HG02840 (cell line): ENCODE measurements around the gene HOXC6.

ENCODE experiments used
- ATAC-seq: cut with Tn5 transposase; IDR thresholded peaks from one replicate; pipeline ENCODE4 v1.9.1; 2021; ENCODE audit warnings: mild to moderate bottlenecking, moderate library complexity, moderate number of reproducible peaks; ENCODE audit not compliant: unreplicated experiment, low FRiP score

Gene HOXC6

GRCh38 chr12:54012631-54013409, 15.4 kb upstream of the HOXC6 start:
- ATAC-seq, result no peak

- no peak for ATAC-seq
Measured at GRCh38 chr12:54014377-54015017, 13.7 kb upstream of the HOXC6 start.

GRCh38 chr12:54015018-54015931, 13.0 kb upstream of the HOXC6 start:
- ATAC-seq, result no peak

- ATAC-seq, result no peak
Measured at GRCh38 chr12:54016051-54016450, 12.2 kb upstream of the HOXC6 start.

GRCh38 chr12:54016478-54016964, 11.7 kb upstream of the HOXC6 start:
- no peak for ATAC-seq

- ATAC-seq, result peak; percentile 17
Measured at GRCh38 chr12:54017027-54017788, 11.0 kb upstream of the HOXC6 start.

GRCh38 chr12:54017878-54018467, 10.3 kb upstream of the HOXC6 start:
- ATAC-seq, result peak; percentile 84

GRCh38 chr12:54018468-54018984, 9.7 kb upstream of the HOXC6 start:
- no peak for ATAC-seq

- no peak for ATAC-seq
Measured at GRCh38 chr12:54019091-54019811, 9.0 kb upstream of the HOXC6 start.

- ATAC-seq, result no peak
Measured at GRCh38 chr12:54019924-54020590, 8.2 kb upstream of the HOXC6 start.

- ATAC-seq, result no peak
Measured at GRCh38 chr12:54020591-54021405, 7.4 kb upstream of the HOXC6 start.

- ATAC-seq, result no peak
Measured at GRCh38 chr12:54021432-54022013, 6.7 kb upstream of the HOXC6 start.

GRCh38 chr12:54022960-54023884, 5.0 kb upstream of the HOXC6 start:
- ATAC-seq, result no peak

- ATAC-seq, result no peak
Measured at GRCh38 chr12:54024127-54024526, 4.1 kb upstream of the HOXC6 start.

- ATAC-seq, result no peak
Measured at GRCh38 chr12:54024581-54025305, 3.5 kb upstream of the HOXC6 start.
